GM19240 (cell line): ENCODE data around the gene MMP11.

Experiments used
- DNase-seq: peaks from one replicate; pipeline ENCODE4 v3.0.0; 2011; ENCODE audit warnings: low spot score; ENCODE audit not compliant: insufficient read length

The MMP11 gene

GRCh38 chr22:23828800-23829680 is 56.4 kb downstream of the MMP11 start:
- no peak for DNase-seq

GRCh38 chr22:23829845-23830372 is 57.3 kb downstream of the MMP11 start:
- no peak for DNase-seq

- no peak for DNase-seq
Observed at GRCh38 chr22:23831261-23831660, 58.6 kb downstream of the MMP11 start.

- no peak for DNase-seq
Observed at GRCh38 chr22:23831781-23832180, 59.1 kb downstream of the MMP11 start.

DNA sequence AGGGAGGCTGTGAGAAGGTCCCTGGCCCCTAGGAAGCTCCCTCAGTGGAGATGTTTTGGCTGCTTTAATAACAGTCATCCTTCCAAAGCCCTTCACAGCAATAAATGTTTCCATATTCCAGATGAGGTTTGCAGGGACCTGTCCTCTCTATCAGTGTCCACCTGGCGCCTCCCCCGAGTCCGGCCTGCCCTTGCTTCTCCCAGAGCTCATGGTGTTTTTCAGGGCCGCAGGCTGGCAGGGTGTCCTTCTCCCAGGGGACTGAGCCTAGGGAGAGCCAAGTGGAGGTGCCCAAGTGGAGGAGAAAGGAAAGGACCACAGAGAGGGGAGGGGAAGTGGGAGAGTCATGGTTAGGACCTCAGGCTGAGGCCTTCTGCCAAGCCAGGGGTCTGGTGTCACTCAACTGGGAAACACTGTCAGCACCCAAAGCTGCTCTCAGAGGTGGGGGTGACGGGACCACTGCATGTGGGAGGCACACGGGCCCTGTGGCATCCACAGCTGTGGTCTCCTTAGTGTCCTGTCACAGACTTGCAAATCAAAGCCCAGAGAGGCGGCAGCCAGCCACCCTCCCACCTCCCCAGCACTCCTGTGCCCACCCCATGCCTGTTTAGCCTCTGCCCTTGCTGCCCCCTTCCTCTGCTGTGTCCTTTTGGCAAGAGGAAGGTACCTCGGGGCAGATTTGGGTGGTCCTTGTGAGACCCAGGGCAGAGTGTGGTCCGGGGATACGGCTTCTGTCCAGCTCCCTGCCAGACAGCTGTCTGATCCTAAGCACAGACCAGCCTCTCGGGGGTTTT is 59.8 kb downstream of the MMP11 start:
- DNase-seq: no peak

DNA sequence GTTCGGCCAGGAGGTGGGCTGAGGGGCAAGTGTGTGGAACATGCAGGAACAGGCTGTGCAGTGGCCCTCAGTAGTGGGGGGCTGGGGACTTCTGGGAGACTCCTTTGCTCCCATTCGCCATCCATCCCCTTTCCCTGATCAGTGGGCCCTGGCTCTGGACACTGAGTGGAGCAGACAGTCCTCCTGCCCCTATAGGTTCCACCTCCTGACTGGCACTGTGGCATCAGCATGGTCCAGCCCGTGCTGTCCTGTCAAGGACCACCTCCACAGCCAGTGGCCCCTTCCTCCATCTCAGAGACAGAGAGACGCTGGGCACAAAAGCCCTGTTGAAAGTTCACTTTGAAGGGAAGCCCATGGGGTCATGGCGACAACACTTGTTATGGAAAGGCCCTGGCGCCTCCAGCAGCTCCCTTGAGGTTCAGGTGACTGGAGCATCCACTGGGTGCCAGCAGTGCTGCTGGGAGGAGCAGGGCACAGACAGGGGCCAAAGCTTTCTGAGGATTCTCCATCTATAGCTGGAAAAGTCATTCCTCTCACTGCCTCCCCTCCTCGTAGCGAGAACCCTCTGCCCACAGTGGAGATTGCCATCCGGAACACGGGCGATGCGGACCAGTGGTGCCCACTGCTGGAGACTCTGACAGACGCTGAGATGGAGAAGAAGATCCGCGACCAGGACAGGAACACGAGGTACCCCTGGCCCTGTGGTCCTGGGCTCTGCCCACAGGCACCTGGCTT is 60.5 kb downstream of the MMP11 start:
- no peak for DNase-seq
